Measurements from ENCODE around the gene CTNND1.

DNA sequence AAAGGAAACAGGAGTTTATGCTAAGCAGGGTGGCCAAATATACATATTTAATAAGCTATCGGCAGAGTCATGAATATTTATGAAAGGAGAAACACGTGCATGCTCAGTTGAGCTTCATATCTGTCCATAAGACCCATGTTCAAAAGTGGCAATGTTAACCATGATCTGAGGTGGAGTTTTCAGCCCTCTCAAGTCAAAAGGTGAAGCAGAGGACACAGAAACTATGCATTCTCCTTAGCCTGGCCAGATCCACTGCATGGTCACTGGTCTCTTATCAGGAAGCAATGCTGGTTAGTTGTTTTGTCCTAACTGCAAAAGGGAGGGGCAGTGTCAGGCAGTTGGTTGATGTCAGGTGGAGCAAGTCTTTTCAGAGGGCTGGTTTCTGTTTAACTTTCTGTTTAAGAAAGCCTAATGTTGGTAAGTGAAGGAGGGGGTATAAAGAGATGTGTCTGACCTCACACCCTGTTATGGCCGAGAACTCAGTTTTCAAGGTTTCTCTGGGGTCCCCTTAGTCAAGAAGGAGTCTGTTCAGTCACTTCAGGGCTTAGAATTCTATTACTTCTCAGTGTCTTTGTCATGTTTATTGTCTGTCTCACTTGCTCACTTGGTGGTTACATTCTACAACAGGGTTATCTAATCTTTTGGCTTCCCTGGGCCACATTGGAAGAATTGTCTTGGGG is 25.8 kb upstream of the CTNND1 start:
- TF ChIP-seq, protein P1, sequence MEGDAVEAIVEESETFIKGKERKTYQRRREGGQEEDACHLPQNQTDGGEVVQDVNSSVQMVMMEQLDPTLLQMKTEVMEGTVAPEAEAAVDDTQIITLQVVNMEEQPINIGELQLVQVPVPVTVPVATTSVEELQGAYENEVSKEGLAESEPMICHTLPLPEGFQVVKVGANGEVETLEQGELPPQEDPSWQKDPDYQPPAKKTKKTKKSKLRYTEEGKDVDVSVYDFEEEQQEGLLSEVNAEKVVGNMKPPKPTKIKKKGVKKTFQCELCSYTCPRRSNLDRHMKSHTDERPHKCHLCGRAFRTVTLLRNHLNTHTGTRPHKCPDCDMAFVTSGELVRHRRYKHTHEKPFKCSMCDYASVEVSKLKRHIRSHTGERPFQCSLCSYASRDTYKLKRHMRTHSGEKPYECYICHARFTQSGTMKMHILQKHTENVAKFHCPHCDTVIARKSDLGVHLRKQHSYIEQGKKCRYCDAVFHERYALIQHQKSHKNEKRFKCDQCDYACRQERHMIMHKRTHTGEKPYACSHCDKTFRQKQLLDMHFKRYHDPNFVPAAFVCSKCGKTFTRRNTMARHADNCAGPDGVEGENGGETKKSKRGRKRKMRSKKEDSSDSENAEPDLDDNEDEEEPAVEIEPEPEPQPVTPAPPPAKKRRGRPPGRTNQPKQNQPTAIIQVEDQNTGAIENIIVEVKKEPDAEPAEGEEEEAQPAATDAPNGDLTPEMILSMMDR (IDR thresholded peaks at IDR 0.05) = no peak
- no peak for TF ChIP-seq ZFX (IDR thresholded peaks at IDR 0.05; ENCODE audit: borderline replicate concordance)
